ENCODE results near the gene IER2. TPM values are rescaled to one million over a fixed set of nuclear protein-coding genes. Genes with fewer than 3 reads are reported as not detected.

The IER2 gene
- total and polyA plus RNA-seq, 4 donors = 39.7 to 269 (median 191) TPM

DNA sequence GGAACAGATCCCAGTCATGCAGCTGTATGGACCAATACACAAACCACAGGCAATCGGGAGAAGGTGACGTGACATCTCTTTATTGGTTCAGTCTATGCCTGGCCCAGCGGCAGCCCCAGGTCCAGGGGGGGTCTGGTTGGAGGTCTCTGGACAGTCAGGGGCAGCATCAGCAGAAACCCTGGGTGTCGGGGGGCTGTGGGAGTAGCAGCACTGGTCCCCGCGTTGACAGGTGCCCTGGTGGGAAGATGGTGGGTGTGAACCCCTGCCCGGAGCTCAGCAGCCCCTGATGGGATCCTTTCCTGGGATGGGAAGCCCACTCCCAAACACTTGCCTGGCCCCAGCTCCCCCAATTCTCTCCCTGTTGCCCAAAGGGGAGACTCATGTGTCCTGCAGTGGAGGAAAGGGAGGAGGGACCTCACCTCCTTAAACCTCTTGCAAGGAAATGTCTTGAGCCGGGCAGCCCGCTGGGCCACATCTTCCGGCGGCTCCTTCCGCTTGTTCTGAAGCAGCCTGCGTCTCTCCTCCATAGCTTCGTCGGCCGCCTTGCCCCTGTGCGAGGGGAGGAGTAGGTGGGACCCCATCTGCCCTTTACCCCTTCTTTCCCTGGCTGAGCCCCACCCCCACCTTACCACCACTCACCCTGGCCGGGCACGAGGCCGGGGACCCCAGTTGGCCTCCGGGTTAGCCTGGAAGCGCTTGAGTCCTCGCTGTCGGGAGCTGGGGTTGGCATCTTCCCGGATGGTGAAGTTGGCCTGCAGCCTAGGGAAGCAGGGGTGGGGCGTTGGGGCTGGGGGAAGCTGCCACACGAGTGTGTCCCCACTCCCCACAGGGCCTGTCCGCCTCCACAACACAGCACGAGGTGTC, 45.1 kb upstream of the IER2 start:
- 74 to 78% methylated on average over 29 of the region's 29 CpGs for WGBS, 2 donors
- peak; percentile 0 for ATAC-seq (ENCODE audit: low FRiP score)

DNA sequence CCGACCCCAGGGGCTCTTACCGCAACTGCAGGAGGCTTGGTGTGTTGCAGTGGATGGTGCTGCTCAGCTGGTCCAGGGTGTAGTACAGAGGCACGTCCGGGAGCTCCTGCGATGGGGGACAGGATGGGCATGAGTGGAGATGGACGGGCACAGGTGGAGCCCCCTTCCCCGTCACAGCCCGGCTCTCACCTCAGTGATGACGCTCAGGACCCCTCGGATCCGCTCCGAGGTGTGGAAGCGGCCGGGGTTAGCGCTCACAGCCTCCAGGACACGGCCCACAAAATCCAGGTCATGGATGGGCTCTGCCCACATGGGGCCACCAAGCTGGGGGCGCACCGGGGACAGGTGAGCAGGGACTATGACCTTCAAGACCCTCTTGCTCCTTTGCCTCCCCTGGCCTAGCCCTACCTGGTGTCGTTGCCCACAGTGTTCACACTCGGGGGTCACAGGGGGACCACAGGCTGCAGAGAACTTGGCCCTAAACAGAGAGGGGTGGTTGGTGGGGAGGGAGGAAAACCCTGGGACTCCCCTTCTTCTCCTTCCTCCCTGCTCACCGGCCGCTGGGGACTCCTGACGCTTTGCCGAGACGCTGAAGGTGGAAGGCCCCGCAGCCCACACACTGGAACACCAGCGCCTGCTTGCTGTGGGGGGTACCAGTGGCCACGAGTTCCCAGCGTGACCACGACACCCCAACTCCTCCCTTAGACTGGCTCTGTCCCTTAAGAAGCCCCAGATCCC, 40.7 kb upstream of the IER2 start:
- Histone ChIP-seq H3K4me3 (ENCODE audit: low read length in 2 of 2) (no peak overlapping the region), H3K27ac (ENCODE audit: low read depth in 1 of 2, low read length in 2 of 2) (no peak overlapping the region), H3K36me3 (ENCODE audit: control insufficient read depth in 1 of 2, insufficient read depth in 2 of 2, low read length in 1 of 2) (peaks cover 0 to 3% of the 10 kb centered on the region in 2 donors), H3K27me3 (ENCODE audit: control insufficient read depth in 1 of 2, insufficient read depth in 2 of 2, low read length in 1 of 2) (no peaks in the 10 kb centered on the region), H3K4me1 (ENCODE audit: control insufficient read depth in 1 of 2, insufficient read depth in 2 of 2, low read length in 2 of 2) (no peaks in the 10 kb centered on the region), H3K9me3 (ENCODE audit: control insufficient read depth, low read length) (no peaks in the 10 kb centered on the region)
- intact Hi-C loops (cut with DNase I) = no loop called here
- DNase-seq (peak in 1 of 2 donors; percentile 45), ATAC-seq (ENCODE audit: low FRiP score) (no peak)
- 91 to 92% methylated on average over 26 to 30 of the region's 30 CpGs for WGBS, 2 donors

More for the DNA sequence above, 45.1 kb upstream of the IER2 start:
- H3K36me3 ChIP-seq (ENCODE audit: control insufficient read depth in 1 of 2, insufficient read depth in 2 of 2, low read length in 1 of 2) = no peaks in the 10 kb centered on the region
- H3K9me3 ChIP-seq (ENCODE audit: control insufficient read depth, low read length) = no peaks in the 10 kb centered on the region
- H3K4me1 ChIP-seq (ENCODE audit: control insufficient read depth in 1 of 2, insufficient read depth in 2 of 2, low read length in 2 of 2) = no peaks in the 10 kb centered on the region
- no peak for DNase-seq
- intact Hi-C loops (cut with DNase I) = no loop called here
- no peak overlapping the region for H3K4me3 ChIP-seq (ENCODE audit: low read length in 2 of 2)
- no peaks in the 10 kb centered on the region for H3K27me3 ChIP-seq (ENCODE audit: control insufficient read depth in 1 of 2, insufficient read depth in 2 of 2, low read length in 1 of 2)
- no peak overlapping the region for H3K27ac ChIP-seq (ENCODE audit: low read depth in 1 of 2, low read length in 2 of 2)

DNA sequence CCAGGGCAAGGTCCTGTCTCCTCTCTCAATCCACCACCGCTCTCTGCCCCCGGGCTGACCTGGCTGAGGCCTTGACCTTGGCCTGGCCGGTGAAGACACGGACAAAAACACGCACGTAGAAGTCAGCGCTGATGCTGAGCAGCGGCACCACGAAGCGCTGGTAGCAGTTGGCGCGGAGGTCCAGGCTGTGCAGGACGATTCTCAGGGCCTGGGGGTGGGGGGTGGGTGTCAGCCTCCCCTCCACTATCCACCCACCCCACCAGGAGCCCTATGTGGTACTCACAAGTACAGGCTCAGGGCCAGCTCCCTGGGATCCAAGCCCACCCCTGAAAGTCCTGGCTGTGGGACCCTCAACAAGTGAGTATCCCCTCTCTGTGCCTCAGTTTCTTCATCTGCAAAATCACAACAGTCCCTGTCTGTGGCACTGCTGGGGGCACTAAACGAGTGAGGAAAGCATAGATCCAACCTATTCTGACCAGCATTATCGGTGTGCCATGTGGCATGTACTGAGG, 40.1 kb upstream of the IER2 start:
- Histone ChIP-seq H3K4me3 (ENCODE audit: low read length in 2 of 2) (no peak overlapping the region), H3K9me3 (ENCODE audit: control insufficient read depth, low read length) (no peaks in the 10 kb centered on the region), H3K27ac (ENCODE audit: low read depth in 1 of 2, low read length in 2 of 2) (no peak overlapping the region), H3K27me3 (ENCODE audit: control insufficient read depth in 1 of 2, insufficient read depth in 2 of 2, low read length in 1 of 2) (no peaks in the 10 kb centered on the region), H3K4me1 (ENCODE audit: control insufficient read depth in 1 of 2, insufficient read depth in 2 of 2, low read length in 2 of 2) (no peaks in the 10 kb centered on the region), H3K36me3 (ENCODE audit: control insufficient read depth in 1 of 2, insufficient read depth in 2 of 2, low read length in 1 of 2) (peaks cover 0 to 3% of the 10 kb centered on the region in 2 donors)
- ATAC-seq (ENCODE audit: low FRiP score) = no peak
- intact Hi-C loops (cut with DNase I) = no loop called here
- WGBS, 2 donors = 88 to 90% methylated on average over 15 of the region's 15 CpGs
- DNase-seq = no peak

DNA sequence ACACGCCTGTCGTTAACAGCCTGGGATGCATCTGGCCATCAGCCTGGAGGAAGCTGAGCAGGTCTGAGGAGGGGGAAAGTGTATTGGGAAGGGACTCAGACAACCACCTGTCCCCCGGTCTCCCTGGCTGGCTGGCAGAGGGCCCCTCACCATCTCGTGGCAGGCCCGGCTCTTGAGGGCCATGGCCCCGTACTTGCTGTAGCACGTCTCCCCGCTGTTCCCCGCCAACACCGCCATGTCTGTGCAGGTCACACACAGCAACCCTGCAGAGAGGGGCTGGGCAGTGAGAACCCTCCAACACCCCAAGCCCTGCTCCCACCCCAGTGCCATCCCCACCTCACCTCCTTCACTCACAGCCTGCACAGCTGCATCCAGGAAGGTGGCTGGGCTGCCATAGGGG, 37.7 kb upstream of the IER2 start:
- 90 to 93% methylated on average over 9 to 10 of the region's 10 CpGs for WGBS, 2 donors
- no peak overlapping the region for H3K4me3 ChIP-seq (ENCODE audit: low read length in 2 of 2)
- intact Hi-C loops (cut with DNase I) = no loop called here
- no peak for ATAC-seq (ENCODE audit: low FRiP score)
- H3K4me1 ChIP-seq (ENCODE audit: control insufficient read depth in 1 of 2, insufficient read depth in 2 of 2, low read length in 2 of 2) = no peaks in the 10 kb centered on the region
- H3K9me3 ChIP-seq (ENCODE audit: control insufficient read depth, low read length) = no peaks in the 10 kb centered on the region
- no peak overlapping the region for H3K27ac ChIP-seq (ENCODE audit: low read depth in 1 of 2, low read length in 2 of 2)
- no peak for DNase-seq
- peaks cover 0 to 3% of the 10 kb centered on the region in 2 donors for H3K36me3 ChIP-seq (ENCODE audit: control insufficient read depth in 1 of 2, insufficient read depth in 2 of 2, low read length in 1 of 2)
- no peaks in the 10 kb centered on the region for H3K27me3 ChIP-seq (ENCODE audit: control insufficient read depth in 1 of 2, insufficient read depth in 2 of 2, low read length in 1 of 2)

DNA sequence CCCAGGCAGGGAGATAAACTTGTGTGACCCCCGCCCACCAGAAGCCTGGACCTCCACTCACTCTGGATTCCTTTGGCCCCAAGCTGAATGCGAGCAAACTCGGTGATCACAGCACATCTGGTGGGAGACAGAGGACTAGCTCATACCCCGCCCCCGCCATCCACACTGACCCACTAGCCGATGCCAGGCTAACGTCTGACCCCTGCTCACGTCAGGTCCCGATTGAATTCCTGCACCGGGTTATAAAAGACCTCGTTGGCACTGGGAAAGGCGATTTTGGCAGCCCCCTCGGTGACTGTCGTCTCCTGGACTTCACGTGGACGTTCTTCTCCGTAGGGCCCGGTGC, 34.3 kb upstream of the IER2 start:
- Histone ChIP-seq H3K27ac (ENCODE audit: low read depth in 1 of 2, low read length in 2 of 2) (no peak overlapping the region), H3K4me1 (ENCODE audit: control insufficient read depth in 1 of 2, insufficient read depth in 2 of 2, low read length in 2 of 2) (peaks cover 0 to 2% of the 10 kb centered on the region in 2 donors)

DNA sequence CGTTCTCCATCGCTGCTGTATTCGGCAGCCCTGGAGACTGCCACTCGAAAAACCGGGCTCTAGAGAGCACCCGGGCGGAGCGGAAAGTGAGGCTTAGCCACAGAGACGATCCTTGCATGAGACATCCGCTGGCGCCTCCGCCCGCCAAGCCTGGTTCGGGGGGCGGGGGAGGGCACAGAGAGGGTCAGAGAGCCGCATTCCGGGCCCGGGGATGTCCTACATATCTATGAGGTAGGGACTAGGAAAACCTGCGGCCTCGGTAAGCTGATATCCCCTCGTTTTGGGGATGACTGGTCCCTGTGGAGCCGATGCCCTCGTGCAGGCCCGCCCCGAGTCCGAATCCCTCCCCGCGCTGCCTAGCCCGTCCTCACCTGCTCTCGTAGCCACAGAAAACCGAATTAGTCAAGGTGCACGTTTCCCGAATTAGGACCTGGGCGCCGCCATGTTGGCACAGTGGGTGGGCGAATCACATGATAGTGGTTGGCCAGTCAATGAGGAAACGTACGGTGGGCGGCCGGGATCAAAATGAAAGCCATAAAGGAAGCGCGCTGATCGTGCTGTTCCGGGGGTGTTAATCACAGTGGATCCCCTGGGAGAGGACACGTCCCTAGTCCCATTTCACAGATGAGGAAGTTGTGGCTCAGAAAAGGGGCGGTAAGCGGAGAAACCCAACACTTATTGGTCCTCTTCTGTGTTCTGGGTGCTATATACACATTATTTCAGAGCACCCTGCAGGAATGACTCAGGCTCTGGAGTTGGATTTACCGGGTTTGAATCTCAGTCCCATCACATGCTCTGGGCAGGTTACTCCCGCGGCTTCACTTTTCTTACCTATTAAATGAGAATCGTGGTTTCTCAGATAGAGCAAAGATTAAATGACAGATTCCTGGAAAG, 33.7 kb upstream of the IER2 start, which contains the start of gene TRMT1:
TRMT1 (minus strand) TSS at position 459 of the 894 bp plus-strand sequence; CDS start at position 118, 341 bp downstream.
- H3K4me3 ChIP-seq (ENCODE audit: low read length in 2 of 2) = peak within 1 kb of the TSS; percentile 48 to 63
- H3K4me1 ChIP-seq (ENCODE audit: control insufficient read depth in 1 of 2, insufficient read depth in 2 of 2, low read length in 2 of 2) = peaks cover 0 to 2% of the 10 kb centered on the region in 2 donors
- H3K36me3 ChIP-seq (ENCODE audit: control insufficient read depth in 1 of 2, insufficient read depth in 2 of 2, low read length in 1 of 2) = peaks cover 0 to 3% of the 10 kb centered on the region in 2 donors
- H3K27ac ChIP-seq (ENCODE audit: low read depth in 1 of 2, low read length in 2 of 2) = peak within 1 kb of the TSS in 1 of 2 donors; percentile 14
- ATAC-seq (ENCODE audit: low FRiP score) = peak; percentile 91
- intact Hi-C loops (cut with DNase I) = loop anchor here in 1 of 2 donors (2.0 kb wide), 1 partner anchor 34 kb away; the partner anchor contains the start of genes IER2 and STX10
- H3K9me3 ChIP-seq (ENCODE audit: control insufficient read depth, low read length) = no peaks in the 10 kb centered on the region
- WGBS, 2 donors = 0 to 1% methylated on average over 51 of the region's 51 CpGs
- DNase-seq = peak; percentile 96 to 97
- no peaks in the 10 kb centered on the region for H3K27me3 ChIP-seq (ENCODE audit: control insufficient read depth in 1 of 2, insufficient read depth in 2 of 2, low read length in 1 of 2)

More for the DNA sequence above, 34.3 kb upstream of the IER2 start:
- peak overlapping the region; percentile 48 to 63 for H3K4me3 ChIP-seq (ENCODE audit: low read length in 2 of 2)
- intact Hi-C loops (cut with DNase I) = loop anchor here in 1 of 2 donors (2.0 kb wide), 1 partner anchor 35 kb away; the partner anchor contains the start of genes IER2 and STX10
- H3K27me3 ChIP-seq (ENCODE audit: control insufficient read depth in 1 of 2, insufficient read depth in 2 of 2, low read length in 1 of 2) = no peaks in the 10 kb centered on the region
- H3K36me3 ChIP-seq (ENCODE audit: control insufficient read depth in 1 of 2, insufficient read depth in 2 of 2, low read length in 1 of 2) = peaks cover 0 to 3% of the 10 kb centered on the region in 2 donors
- DNase-seq (no peak), ATAC-seq (ENCODE audit: low FRiP score) (no peak)
- WGBS, 2 donors = 1% methylated on average over 18 of the region's 18 CpGs
- no peaks in the 10 kb centered on the region for H3K9me3 ChIP-seq (ENCODE audit: control insufficient read depth, low read length)

DNA sequence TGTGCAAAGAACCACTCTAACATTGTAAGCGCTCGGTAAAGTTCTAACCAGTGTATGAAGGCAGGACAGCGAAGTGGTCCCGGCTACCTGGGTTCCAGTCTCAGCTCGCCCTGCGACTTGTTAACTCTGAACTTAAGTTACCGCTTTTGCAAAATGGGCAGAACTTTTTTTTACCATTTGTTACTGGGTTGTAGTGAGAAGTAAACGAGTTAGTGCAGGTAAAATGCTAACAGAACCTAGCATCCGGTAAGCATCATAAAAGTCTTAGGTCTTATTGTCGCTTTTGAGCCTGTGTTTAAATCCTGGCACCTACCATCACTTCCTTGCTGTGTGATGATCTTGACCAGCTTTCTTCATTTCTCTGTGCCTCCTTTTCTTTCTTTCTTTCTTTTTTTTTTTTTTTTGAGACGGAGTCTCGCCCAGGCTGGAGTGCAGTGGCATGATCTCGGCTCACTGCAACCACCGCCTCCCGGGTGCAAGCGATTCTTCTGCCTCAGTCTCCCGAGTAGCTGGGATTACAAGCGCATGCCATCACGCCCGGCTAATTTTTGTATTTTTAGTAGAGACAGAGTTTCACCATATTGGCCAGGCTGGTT, 32.9 kb upstream of the IER2 start:
- peak overlapping the region in 1 of 2 donors; percentile 14 for H3K27ac ChIP-seq (ENCODE audit: low read depth in 1 of 2, low read length in 2 of 2)
- H3K27me3 ChIP-seq (ENCODE audit: control insufficient read depth in 1 of 2, insufficient read depth in 2 of 2, low read length in 1 of 2) = no peaks in the 10 kb centered on the region
- peaks cover 0 to 3% of the 10 kb centered on the region in 2 donors for H3K36me3 ChIP-seq (ENCODE audit: control insufficient read depth in 1 of 2, insufficient read depth in 2 of 2, low read length in 1 of 2)
- no peak for DNase-seq
- no peaks in the 10 kb centered on the region for H3K9me3 ChIP-seq (ENCODE audit: control insufficient read depth, low read length)
- H3K4me1 ChIP-seq (ENCODE audit: control insufficient read depth in 1 of 2, insufficient read depth in 2 of 2, low read length in 2 of 2) = peaks cover 0 to 2% of the 10 kb centered on the region in 2 donors
- ATAC-seq (ENCODE audit: low FRiP score) = peak; percentile 21
- intact Hi-C loops (cut with DNase I) = loop anchor here in 1 of 2 donors (2.0 kb wide), 1 partner anchor 34 kb away; the partner anchor contains the start of genes IER2 and STX10
- H3K4me3 ChIP-seq (ENCODE audit: low read length in 2 of 2) = peak overlapping the region; percentile 22 to 44
- WGBS, 2 donors = 5 to 7% methylated on average over 20 of the region's 20 CpGs

Data from aorta (tissue), 5 donors.